Muscle of arm (tissue), 12 donors: Measurements from ENCODE around the gene PNMA6A. TPM values are rescaled to one million over a fixed set of nuclear protein-coding genes. Genes with fewer than 3 reads are reported as not detected.
"Not testable (repeated sequence)": the region's sequence is repeated elsewhere in the genome, so short reads cannot be mapped to it uniquely, and the experiment has no call there.

Experiments used
- DNase-seq: peaks from one replicate; pipeline ENCODE4 v3.0.0-alpha.2; 2013
- polyA plus RNA-seq, 12 donors: library from polyadenylated mRNA; unstranded; fragments of 120-200 nt; gene quantifications; one replicate each; pipeline ENCODE4 v1.2.1, GENCODE V29; 2013; ENCODE audit not compliant: insufficient read length in 12 of 12

PNMA6A gene
- polyA plus RNA-seq, 12 donors, result 0.32 to 4.8 (median 2.1) TPM; not detected in 1

- DNase-seq, result no peak
These were observed 2.7 kb downstream of the PNMA6A start for GRCh38 chrX:153074935-153075334.

GRCh38 chrX:153075366-153075765, 3.1 kb downstream of the PNMA6A start:
- DNase-seq, result no peak

- not testable (repeated sequence) for DNase-seq
These were observed 5.3 kb downstream of the PNMA6A start for GRCh38 chrX:153077437-153078135.

GRCh38 chrX:153083238-153083923, 11.1 kb downstream of the PNMA6A start:
- not testable (repeated sequence) for DNase-seq

- DNase-seq, result no peak
These were observed 30.2 kb downstream of the PNMA6A start for GRCh38 chrX:153102418-153102817.

- not testable (repeated sequence) for DNase-seq
These were observed 32.7 kb downstream of the PNMA6A start for GRCh38 chrX:153104959-153105358.

- not testable (repeated sequence) for DNase-seq
These were observed 34.0 kb downstream of the PNMA6A start for GRCh38 chrX:153106092-153106801.

- not testable (repeated sequence) for DNase-seq
These were observed 38.5 kb downstream of the PNMA6A start for GRCh38 chrX:153110735-153111134.

GRCh38 chrX:153113851-153114250, 41.6 kb downstream of the PNMA6A start:
- DNase-seq, result not testable (repeated sequence)

- DNase-seq, result not testable (repeated sequence)
These were observed 45.5 kb downstream of the PNMA6A start for GRCh38 chrX:153117754-153118153.

GRCh38 chrX:153120230-153120629, 48.0 kb downstream of the PNMA6A start:
- not testable (repeated sequence) for DNase-seq

- not testable (repeated sequence) for DNase-seq
These were observed 51.2 kb downstream of the PNMA6A start for GRCh38 chrX:153123468-153123867.

Other genes with a start within 250 kb of the PNMA6A start
- 10 to 100 TPM in 11 of 12 donors, not detected in 1; 27.6 to 52.6 (median 35.8) TPM for gene CETN2, start 241.7 kb upstream of the PNMA6A start, polyA plus RNA-seq
- gene NSDHL, start 241.4 kb upstream of the PNMA6A start, polyA plus RNA-seq, result 10 to 100 TPM in 10 of 12 donors, 1 to 10 TPM in 1, not detected in 1; 9.8 to 18.0 (median 12.1) TPM
- 10 to 100 TPM in 11 of 12 donors, not detected in 1; 10.2 to 37.1 (median 18.8) TPM for gene ZNF185, start 174.4 kb upstream of the PNMA6A start, polyA plus RNA-seq
- gene PNMA5, start 78.3 kb upstream of the PNMA6A start, polyA plus RNA-seq, result under 1 TPM in 3 of 12 donors, not detected in 9; 0.04 to 0.08 (median 0.08) TPM
- 1 to 10 TPM in 3 of 12 donors, under 1 TPM in 7, not detected in 2; 0.67 to 2.1 (median 0.93) TPM for gene PNMA3, start 16.0 kb upstream of the PNMA6A start, polyA plus RNA-seq
- gene MAGEA1, start 106.8 kb downstream of the PNMA6A start, polyA plus RNA-seq, result not detected
- not detected for gene PNMA6F, start 249.3 kb downstream of the PNMA6A start, polyA plus RNA-seq